CD4-positive, alpha-beta T cell (primary cell): ENCODE measurements around the gene GNGT1. TPM values are rescaled to one million over a fixed set of nuclear protein-coding genes. Genes with fewer than 3 reads are reported as not detected.

Source experiments
- ATAC-seq: fragments of 200-7000 bp; cut with Tn5 transposase; one replicate; pipeline ENCODE4 v1.10.0; 2022; ENCODE audit warnings: mild to moderate bottlenecking; ENCODE audit not compliant: poor library complexity
- CTCF ChIA-PET: fragments of 350-600 bp; sonication (Branson Sonifier 250); formaldehyde crosslinking; loops from one replicate; lab custom pipeline; 2021; ENCODE audit warnings: antibody characterized with exemption, inconsistent platforms; lab: Charles Lee
- POLR2A ChIA-PET: fragments of 350-600 bp; sonication (Branson Sonifier 250); formaldehyde crosslinking; loops from one replicate; lab custom pipeline; 2021; ENCODE audit warnings: antibody characterized with exemption, inconsistent platforms; lab: Charles Lee
- DNase-seq, 14 experiments: peaks; one replicate each; pipeline ENCODE4 v3.0.0-alpha.2; 2013 to 2020; ENCODE audit warnings: mixed read lengths in 2 of 14
- H3K27ac ChIP-seq, 2 donors: one replicate each; pipeline versions ENCODE4 v1.5.1 to v1.7.0; 2013; ENCODE audit warnings: low read length in 2 of 2, low read depth in 1 of 2, mild to moderate bottlenecking in 1 of 2
- H3K27me3 ChIP-seq, 2 experiments: 1 replicate in 1 of 2; 2 replicates in 1 of 2; pipeline versions ENCODE4 v1.6.1 to v1.7.0; 2013; ENCODE audit warnings: low read length in 2 of 2, control low read depth in 1 of 2, mild to moderate bottlenecking in 1 of 2, moderate library complexity in 1 of 2; ENCODE audit not compliant: insufficient read depth in 2 of 2, control insufficient read depth in 1 of 2
- H3K36me3 ChIP-seq: one replicate; pipeline ENCODE4 v1.6.1; 2013; ENCODE audit warnings: low read length, control low read depth; ENCODE audit not compliant: insufficient read depth
- H3K4me1 ChIP-seq: one replicate; pipeline ENCODE4 v1.6.1; 2013; ENCODE audit warnings: low read length, control low read depth; ENCODE audit not compliant: insufficient read depth
- H3K4me3 ChIP-seq: one replicate; pipeline ENCODE4 v1.5.1; 2013; ENCODE audit warnings: mild to moderate bottlenecking, low read length, moderate library complexity
- H3K9me3 ChIP-seq, 2 experiments: 1 replicate in 1 of 2; 2 replicates in 1 of 2; pipeline versions ENCODE4 v1.6.1 to v1.7.0; 2013; ENCODE audit warnings: low read length in 2 of 2, mild to moderate bottlenecking in 2 of 2, control low read depth in 1 of 2, moderate library complexity in 1 of 2; ENCODE audit not compliant: control insufficient read depth in 1 of 2, insufficient read depth in 1 of 2
- H3K27ac Mint-ChIP-seq: one replicate; pipeline ENCODE4 v1.8.0; 2020; ENCODE audit warnings: mixed read lengths
- H3K27me3 Mint-ChIP-seq: one replicate; pipeline ENCODE4 v1.8.0; 2021; ENCODE audit warnings: mixed read lengths
- H3K36me3 Mint-ChIP-seq: one replicate; pipeline ENCODE4 v1.8.0; 2021; ENCODE audit warnings: low read depth, mixed read lengths
- H3K4me1 Mint-ChIP-seq: one replicate; pipeline ENCODE4 v1.8.0; 2021; ENCODE audit warnings: low read depth, mixed read lengths
- H3K4me3 Mint-ChIP-seq: one replicate; pipeline ENCODE4 v1.8.0; 2020; ENCODE audit warnings: mild to moderate bottlenecking, mixed read lengths
- H3K9me3 Mint-ChIP-seq: one replicate; pipeline ENCODE4 v1.8.0; 2020; ENCODE audit warnings: mixed read lengths
- intact Hi-C, 2 experiments: fragments of 100-400 bp; cut with DNase I in 1 of 2; cut with micrococcal nuclease in 1 of 2; formaldehyde crosslinking; loops; one replicate each; pipeline versions ENCODE4 v1.15.1 to v1.9.0; 2023 to 2025; cut with DNase I, micrococcal nuclease
- total RNA-seq, 174 experiments: library from RNA in 2 of 174; stranded (reverse) in 2 of 174; gene quantifications; one replicate each; pipeline ENCODE4 v1.2.3 and lab custom pipeline; 2021 to 2026
- TF ChIP-seq, protein P1 (sequence below): fragments of 200-600 bp; IDR thresholded peaks from one replicate; pipeline ENCODE4 v1.8.0; 2022; ENCODE audit warnings: antibody characterized with exemption, mild to moderate bottlenecking

The GNGT1 gene
- total RNA-seq, 2 experiments from 2014 or later = not detected

DNA sequence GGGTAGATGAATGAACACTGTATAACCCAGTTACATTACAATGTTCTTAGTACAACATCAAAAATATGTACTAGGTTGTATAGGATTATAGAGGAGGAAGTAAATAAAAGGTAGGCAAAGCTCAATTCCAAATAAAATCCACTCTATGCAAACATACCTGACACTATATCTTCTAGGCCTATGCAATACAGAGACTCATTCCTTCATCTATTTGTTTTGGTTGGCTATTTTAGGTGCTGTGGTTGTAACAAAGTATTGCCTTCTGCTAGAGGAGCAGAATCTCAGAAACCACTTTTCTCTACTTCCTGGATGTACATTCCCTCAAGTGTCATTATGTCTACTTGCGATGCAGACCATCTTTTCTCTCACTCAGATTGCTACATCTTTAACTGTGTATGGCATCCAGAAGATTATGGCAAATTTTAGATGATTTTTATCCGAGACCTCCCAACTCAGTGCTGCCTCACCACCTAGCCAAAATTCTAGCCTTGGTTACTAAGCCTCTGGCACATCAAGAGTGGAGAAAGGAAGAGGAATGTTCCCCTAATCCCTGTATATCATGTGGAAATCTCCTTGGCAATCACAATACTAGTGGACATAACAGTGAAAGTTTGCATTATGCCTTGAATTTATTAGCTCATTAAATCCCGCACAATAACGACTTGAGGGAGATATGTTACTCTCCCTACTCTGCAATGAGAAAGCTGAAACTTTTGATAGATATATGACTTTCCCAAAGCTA is 10.3 kb upstream of the GNGT1 start:
- Mint-ChIP-seq H3K4me3 (no peak overlapping the region), H3K27ac (no peak overlapping the region), H3K4me1 (no peaks in the 10 kb centered on the region), H3K9me3 (no peaks in the 10 kb centered on the region), H3K36me3 (no peaks in the 10 kb centered on the region), H3K27me3 (peaks cover 32% of the 10 kb centered on the region)
- ChIA-PET CTCF (no interaction called here), POLR2A (no interaction called here)
- intact Hi-C loops = no loop called here
- TF ChIP-seq, protein P1, sequence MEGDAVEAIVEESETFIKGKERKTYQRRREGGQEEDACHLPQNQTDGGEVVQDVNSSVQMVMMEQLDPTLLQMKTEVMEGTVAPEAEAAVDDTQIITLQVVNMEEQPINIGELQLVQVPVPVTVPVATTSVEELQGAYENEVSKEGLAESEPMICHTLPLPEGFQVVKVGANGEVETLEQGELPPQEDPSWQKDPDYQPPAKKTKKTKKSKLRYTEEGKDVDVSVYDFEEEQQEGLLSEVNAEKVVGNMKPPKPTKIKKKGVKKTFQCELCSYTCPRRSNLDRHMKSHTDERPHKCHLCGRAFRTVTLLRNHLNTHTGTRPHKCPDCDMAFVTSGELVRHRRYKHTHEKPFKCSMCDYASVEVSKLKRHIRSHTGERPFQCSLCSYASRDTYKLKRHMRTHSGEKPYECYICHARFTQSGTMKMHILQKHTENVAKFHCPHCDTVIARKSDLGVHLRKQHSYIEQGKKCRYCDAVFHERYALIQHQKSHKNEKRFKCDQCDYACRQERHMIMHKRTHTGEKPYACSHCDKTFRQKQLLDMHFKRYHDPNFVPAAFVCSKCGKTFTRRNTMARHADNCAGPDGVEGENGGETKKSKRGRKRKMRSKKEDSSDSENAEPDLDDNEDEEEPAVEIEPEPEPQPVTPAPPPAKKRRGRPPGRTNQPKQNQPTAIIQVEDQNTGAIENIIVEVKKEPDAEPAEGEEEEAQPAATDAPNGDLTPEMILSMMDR = no peak
- ATAC-seq (no peak), DNase-seq (no peak)
- H3K27me3 ChIP-seq = peaks cover under 1 to 7% of the 10 kb centered on the region in 2 experiments
- no peaks in the 10 kb centered on the region for H3K9me3 ChIP-seq
- no peak overlapping the region for H3K27ac ChIP-seq
- H3K36me3 ChIP-seq = no peaks in the 10 kb centered on the region
- H3K4me1 ChIP-seq = no peaks in the 10 kb centered on the region
- no peak overlapping the region for H3K4me3 ChIP-seq

DNA sequence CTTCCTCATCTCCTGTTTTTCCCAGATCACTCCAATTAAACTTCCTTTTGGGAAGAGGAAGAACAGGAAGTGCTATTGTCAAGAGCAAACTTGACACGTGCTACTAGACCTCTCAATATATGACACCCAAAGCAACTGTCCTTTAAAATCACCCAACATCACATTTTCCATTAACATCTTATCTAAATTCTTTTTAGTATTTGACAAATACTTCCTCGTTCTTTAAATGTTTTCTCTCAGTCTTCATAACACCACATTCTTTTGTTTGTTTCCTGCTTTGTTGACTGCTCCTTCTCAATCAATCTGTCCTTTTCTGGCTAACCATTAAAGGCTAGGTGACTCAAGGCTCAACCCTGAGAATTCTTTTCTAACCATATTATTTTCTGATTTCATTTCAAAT is 8.7 kb upstream of the GNGT1 start:
- intact Hi-C loops = loop anchor here in 1 of 2 experiments (1.0 kb wide), 1 partner anchor 186 kb away; no protein-coding TSS in a partner anchor
- Mint-ChIP-seq H3K36me3 (no peaks in the 10 kb centered on the region), H3K27me3 (peaks cover 22% of the 10 kb centered on the region), H3K4me3 (no peak overlapping the region), H3K9me3 (no peaks in the 10 kb centered on the region), H3K27ac (no peak overlapping the region), H3K4me1 (no peaks in the 10 kb centered on the region)
- TF ChIP-seq, protein P1 = no peak
- no peaks in the 10 kb centered on the region for H3K4me1 ChIP-seq
- ChIA-PET CTCF (no interaction called here), POLR2A (no interaction called here)
- peaks cover 0 to 2% of the 10 kb centered on the region in 2 experiments for H3K27me3 ChIP-seq
- DNase-seq (no peak), ATAC-seq (no peak)
- H3K27ac ChIP-seq = no peak overlapping the region
- no peaks in the 10 kb centered on the region for H3K9me3 ChIP-seq
- no peak overlapping the region for H3K4me3 ChIP-seq
- H3K36me3 ChIP-seq = no peaks in the 10 kb centered on the region

DNA sequence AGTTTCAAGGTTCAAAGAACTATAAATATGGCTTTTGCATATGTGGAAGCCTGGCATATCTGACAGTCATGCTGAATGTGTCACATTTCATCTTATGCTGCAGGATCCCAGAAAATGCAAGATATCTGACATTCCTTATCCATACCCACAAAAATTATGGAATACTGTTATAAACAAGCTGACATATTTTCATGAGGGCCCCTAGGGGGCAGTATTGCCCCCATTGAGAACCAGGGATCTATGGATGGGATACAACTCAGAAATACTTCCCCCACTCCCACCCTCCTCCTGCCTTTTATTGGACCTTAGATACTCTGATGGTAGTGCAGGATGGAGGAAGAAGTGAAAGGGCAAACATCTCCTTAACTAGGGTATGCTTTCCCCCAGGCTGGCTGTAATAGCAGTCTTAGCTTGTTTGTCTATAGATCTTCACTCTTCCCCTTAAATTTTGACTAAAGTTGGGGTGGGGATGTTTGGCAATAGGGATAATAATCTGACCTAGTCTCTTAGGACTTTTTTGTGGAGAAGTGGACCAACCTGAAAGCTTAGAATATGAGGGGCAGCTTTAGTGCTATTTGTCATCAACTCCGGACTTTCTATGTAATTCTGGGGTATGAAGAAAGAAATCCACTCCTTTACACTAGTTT is 3.5 kb upstream of the GNGT1 start:
- Histone ChIP-seq H3K4me1 (no peaks in the 10 kb centered on the region), H3K27me3 (no peaks in the 10 kb centered on the region), H3K27ac (no peak overlapping the region), H3K36me3 (no peaks in the 10 kb centered on the region), H3K4me3 (no peak overlapping the region), H3K9me3 (no peaks in the 10 kb centered on the region)
- H3K27ac Mint-ChIP-seq = no peak overlapping the region
- no peaks in the 10 kb centered on the region for H3K4me1 Mint-ChIP-seq
- intact Hi-C loops = no loop called here
- peak in 2 of 14 experiments; percentile 17 to 23 for DNase-seq
- TF ChIP-seq, protein P1 = peak; percentile 17
- POLR2A ChIA-PET = no interaction called here
- no peaks in the 10 kb centered on the region for H3K9me3 Mint-ChIP-seq
- no peak overlapping the region for H3K4me3 Mint-ChIP-seq
- H3K27me3 Mint-ChIP-seq = peaks cover 26% of the 10 kb centered on the region
- no peaks in the 10 kb centered on the region for H3K36me3 Mint-ChIP-seq
- no peak for ATAC-seq
- CTCF ChIA-PET = no interaction called here
